AG04449 (cell line): ENCODE data around the gene SUFU.

Experiments
- CTCF ChIA-PET: fragments of 350-600 bp; formaldehyde crosslinking; extraction: SDS; loops from one replicate; lab custom pipeline; 2021; ENCODE audit warnings: antibody characterized with exemption; lab: Yijun Ruan, JAX
- POLR2A ChIA-PET: fragments of 400-600, 350-600 bp; formaldehyde crosslinking; extraction: SDS; loops from one replicate; lab custom pipeline; 2020; ENCODE audit warnings: antibody characterized with exemption, inconsistent platforms; lab: Yijun Ruan, JAX
- DNase-seq: peaks from one replicate; pipeline ENCODE4 v3.0.0-alpha.2; 2010; ENCODE audit warnings: low read depth, low spot score
- H3K4me3 ChIP-seq: 2 replicates; pipeline ENCODE4 v1.5.1; 2011; ENCODE audit warnings: low read depth, mild to moderate bottlenecking, control low read depth, low read length
- CTCF ChIP-seq: IDR thresholded peaks from one replicate; pipeline ENCODE4 v1.5.1; 2011; ENCODE audit warnings: mild to moderate bottlenecking, moderate library complexity, low read length, control low read depth, inconsistent platforms; ENCODE audit not compliant: insufficient read depth; ENCODE audit errors: missing control alignments

Gene SUFU

GRCh38 chr10:102668326-102669107 is 164.7 kb downstream of the SUFU start:
- ChIA-PET POLR2A (no interaction called here), CTCF (interaction anchor here (0.8 to 2.4 kb wide), 5 partner anchors 8 to 45 kb away, joined by 3 to 16 read pairs (median 5); partner anchors contain the start of gene ARL3)
- no peak overlapping the region for H3K4me3 ChIP-seq
- no peak for TF ChIP-seq CTCF
- no peak for DNase-seq

GRCh38 chr10:102669206-102670064 is 165.7 kb downstream of the SUFU start:
- POLR2A ChIA-PET: interaction anchor here (0.8 kb wide), 1 partner anchor 8 kb away, joined by 5 read pairs; no protein-coding TSS in a partner anchor
- peak; percentile 44 for TF ChIP-seq CTCF
- no peak overlapping the region for H3K4me3 ChIP-seq
- CTCF ChIA-PET: interaction anchor here (0.7 to 2.9 kb wide), 11 partner anchors 9 to 166 kb away, joined by 3 to 16 read pairs (median 4); partner anchors contain the start of genes ARL3 and TRIM8
- no peak for DNase-seq

GRCh38 chr10:102670065-102670670 is 166.4 kb downstream of the SUFU start:
- no peak for DNase-seq
- ChIA-PET CTCF (interaction anchor here (1.1 to 2.9 kb wide), 8 partner anchors 8 to 167 kb away, joined by 3 to 16 read pairs (median 5); partner anchors contain the start of gene TRIM8), POLR2A (interaction anchor here (0.8 kb wide), 1 partner anchor 9 kb away, joined by 5 read pairs; no protein-coding TSS in a partner anchor)
- H3K4me3 ChIP-seq: no peak overlapping the region
- TF ChIP-seq CTCF: no peak

GRCh38 chr10:102670871-102671434 is 167.2 kb downstream of the SUFU start:
- ChIA-PET CTCF (interaction anchor here (1.0 to 2.9 kb wide), 5 partner anchors 13 to 167 kb away, joined by 4 to 11 read pairs (median 4); partner anchors contain the start of genes SUFU and TRIM8), POLR2A (no interaction called here)
- no peak for DNase-seq
- no peak for TF ChIP-seq CTCF
- no peak overlapping the region for H3K4me3 ChIP-seq

- TF ChIP-seq CTCF: no peak
- ChIA-PET CTCF (interaction anchor here (0.9 to 8.7 kb wide), 8 partner anchors 9 to 274 kb away, joined by 3 to 95 read pairs (median 4); partner anchors contain the start of genes ACTR1A, ARL3, SFXN2 and TRIM8), POLR2A (interaction anchor here (0.6 to 1.3 kb wide), 2 partner anchors 17 to 27 kb away, joined by 3 read pairs; no protein-coding TSS in a partner anchor)
- H3K4me3 ChIP-seq: no peak overlapping the region
- DNase-seq: no peak
These were observed 169.6 kb downstream of the SUFU start for GRCh38 chr10:102673236-102673818.
